Stimulated activated naive CD8-positive, alpha-beta T cell treated with anti-CD3 and anti-CD28 coated beads, Interleukin-15, amount 100 ng/mL, for 72 hours (primary cell): ENCODE results near the gene MCU.
"Not testable (repeated sequence)": the region's sequence is repeated elsewhere in the genome, so short reads cannot be mapped to it uniquely, and the experiment has no call there.

Experiments
- ATAC-seq: fragments of 150-1000 bp; cut with Tn5 transposase; 2 replicates; pipeline ENCODE4 v1.10.0; 2021; ENCODE audit warnings: mild to moderate bottlenecking, moderate library complexity
- DNase-seq, 2 donors: peaks; one replicate each; pipeline ENCODE4 v3.0.0; 2021 to 2022
- H3K27ac Mint-ChIP-seq, 2 donors: one replicate each; pipeline ENCODE4 v1.8.0; 2022; ENCODE audit warnings: mild to moderate bottlenecking in 2 of 2, mixed read lengths in 2 of 2, moderate library complexity in 2 of 2
- H3K27me3 Mint-ChIP-seq: one replicate; pipeline ENCODE4 v1.8.0; 2022; ENCODE audit warnings: mixed read lengths
- H3K4me1 Mint-ChIP-seq: one replicate; pipeline ENCODE4 v1.8.0; 2022; ENCODE audit warnings: mild to moderate bottlenecking, mixed read lengths
- H3K4me3 Mint-ChIP-seq, 2 donors: one replicate each; pipeline ENCODE4 v1.8.0; 2022; ENCODE audit warnings: mild to moderate bottlenecking in 2 of 2, mixed read lengths in 2 of 2, moderate library complexity in 1 of 2
- H3K9me3 Mint-ChIP-seq, 2 donors: one replicate each; pipeline ENCODE4 v1.8.0; 2022; ENCODE audit warnings: mixed read lengths in 2 of 2

The MCU gene

GRCh38 chr10:72702465-72702864 lies 10.5 kb downstream of the MCU start:
- peaks cover 12% of the 10 kb centered on the region for H3K4me1 Mint-ChIP-seq
- peak overlapping the region in 1 of 2 donors; percentile 54 for H3K27ac Mint-ChIP-seq
- DNase-seq, H3K4me3 Mint-ChIP-seq, H3K27me3 Mint-ChIP-seq, ATAC-seq, H3K9me3 Mint-ChIP-seq: not testable (repeated sequence)

DNA sequence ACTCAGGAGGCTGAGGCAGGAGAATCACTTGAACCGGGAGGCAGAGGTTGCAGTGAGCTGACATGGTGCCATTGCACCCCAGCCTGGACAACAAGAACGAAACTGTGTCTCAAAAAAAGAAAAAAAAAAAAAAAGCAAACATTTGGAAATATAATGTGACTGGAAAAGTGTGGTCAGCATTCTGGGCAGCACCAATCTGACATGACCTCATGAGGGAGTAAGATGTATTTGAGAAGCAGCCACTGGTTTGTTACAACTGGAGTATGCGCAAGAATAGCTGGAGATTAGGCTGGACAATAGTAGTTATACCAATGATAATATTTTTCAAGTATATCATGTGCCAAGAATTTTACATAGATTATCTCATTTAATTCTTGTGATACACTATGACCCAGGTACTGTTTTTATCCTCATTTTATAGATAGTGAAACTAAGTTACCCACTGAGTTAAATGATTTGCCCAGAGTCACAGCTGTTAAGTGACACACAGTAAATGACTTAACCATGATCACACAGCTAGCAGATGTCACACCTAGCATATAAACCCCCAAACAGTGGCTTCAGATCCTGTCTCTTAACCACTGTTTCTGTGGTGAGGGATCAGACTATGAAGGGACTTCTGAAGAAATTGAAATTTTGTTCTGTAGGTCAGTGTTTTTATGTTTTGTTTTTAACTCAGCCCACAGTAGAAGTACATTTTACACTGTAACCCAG lies 11.1 kb downstream of the MCU start:
- Mint-ChIP-seq H3K4me1 (peaks cover 12% of the 10 kb centered on the region), H3K27ac (no peak overlapping the region), H3K9me3 (no peaks in the 10 kb centered on the region), H3K27me3 (no peaks in the 10 kb centered on the region), H3K4me3 (no peak overlapping the region)
- peak; percentile 99 for ATAC-seq
- peak in 1 of 2 donors; percentile 11 for DNase-seq

GRCh38 chr10:72704117-72704516 lies 12.2 kb downstream of the MCU start:
- H3K27ac Mint-ChIP-seq = no peak overlapping the region

GRCh38 chr10:72709041-72709440 lies 17.1 kb downstream of the MCU start:
- Mint-ChIP-seq H3K4me3 (no peak overlapping the region), H3K27me3 (no peaks in the 10 kb centered on the region), H3K9me3 (no peaks in the 10 kb centered on the region), H3K27ac (no peak overlapping the region), H3K4me1 (no peaks in the 10 kb centered on the region)
- no peak for ATAC-seq
- no peak for DNase-seq

More at GRCh38 chr10:72704117-72704516, 12.2 kb downstream of the MCU start:
- Mint-ChIP-seq H3K4me1 (peaks cover 12% of the 10 kb centered on the region), H3K27me3 (no peaks in the 10 kb centered on the region), H3K9me3 (no peaks in the 10 kb centered on the region), H3K4me3 (no peak overlapping the region)
- ATAC-seq = no peak
- DNase-seq = no peak

DNA sequence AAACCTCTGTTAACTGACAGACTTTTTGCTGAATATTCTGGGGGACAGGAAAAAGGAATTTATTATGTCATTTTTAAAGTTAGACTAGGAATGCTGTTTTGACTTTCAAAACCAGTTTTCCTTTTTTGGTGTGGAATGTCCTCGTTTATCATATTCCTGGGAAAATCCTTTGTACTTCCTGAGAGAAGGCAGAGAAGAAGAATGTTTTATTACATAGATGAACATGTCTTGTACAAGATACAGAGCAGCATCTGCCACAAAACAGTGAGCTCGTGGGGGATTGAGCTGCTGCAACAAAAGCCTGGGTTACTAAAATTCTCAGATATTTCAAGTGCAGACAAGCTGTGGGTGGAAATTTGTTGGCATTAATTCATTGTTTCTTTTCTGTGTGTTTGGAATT lies 20.2 kb downstream of the MCU start:
- H3K27ac Mint-ChIP-seq = no peak overlapping the region
- no peaks in the 10 kb centered on the region for H3K9me3 Mint-ChIP-seq

GRCh38 chr10:72719941-72720592 lies 28.1 kb downstream of the MCU start:
- H3K27ac Mint-ChIP-seq = no peak overlapping the region
- no peaks in the 10 kb centered on the region for H3K27me3 Mint-ChIP-seq
- H3K9me3 Mint-ChIP-seq = no peaks in the 10 kb centered on the region

More for the DNA sequence above, 20.2 kb downstream of the MCU start:
- no peak for ATAC-seq
- H3K4me3 Mint-ChIP-seq = no peak overlapping the region
- H3K27me3 Mint-ChIP-seq = no peaks in the 10 kb centered on the region
- DNase-seq = no peak
- no peaks in the 10 kb centered on the region for H3K4me1 Mint-ChIP-seq

DNA sequence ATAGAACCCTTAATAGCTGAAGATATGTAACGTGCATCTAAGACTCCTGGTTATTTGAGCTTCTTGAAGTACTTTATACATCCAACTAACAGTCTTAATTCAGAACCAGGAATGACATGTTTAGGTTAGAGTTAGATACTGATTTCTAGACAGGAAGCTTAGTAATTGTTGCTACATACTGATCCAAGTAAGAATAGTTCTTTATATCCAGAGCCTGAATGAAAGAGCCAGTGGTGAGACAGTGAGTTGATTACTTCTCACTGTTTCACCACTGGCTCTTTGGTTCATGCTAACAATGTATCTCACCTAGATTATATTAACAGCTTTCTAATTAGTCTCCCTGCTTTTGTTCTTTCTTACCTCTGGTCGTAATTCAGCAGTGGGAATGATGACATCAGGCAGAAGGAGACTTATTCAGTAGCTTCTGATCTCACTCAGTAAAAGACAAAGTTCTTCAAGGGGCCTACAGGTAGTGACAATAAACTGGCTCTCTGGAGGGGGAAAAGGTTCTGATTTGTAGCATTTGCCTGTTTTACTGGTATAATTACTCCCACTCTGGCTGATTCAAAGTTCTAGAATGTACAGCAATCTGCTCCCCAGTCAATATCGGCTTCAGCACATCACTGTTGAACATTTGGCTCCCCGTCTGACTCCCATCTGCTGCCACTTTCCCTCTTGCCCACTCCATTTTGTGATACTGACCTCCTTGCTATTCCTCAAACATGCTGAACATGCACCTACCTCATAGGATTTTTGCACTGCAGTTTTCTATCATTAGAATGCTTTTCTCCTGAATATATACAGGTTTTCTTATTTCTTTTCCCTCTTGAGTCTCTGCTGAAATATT lies 29.1 kb downstream of the MCU start:
- Mint-ChIP-seq H3K9me3 (no peaks in the 10 kb centered on the region), H3K27me3 (no peaks in the 10 kb centered on the region), H3K27ac (no peak overlapping the region), H3K4me1 (no peaks in the 10 kb centered on the region), H3K4me3 (no peak overlapping the region)
- ATAC-seq (no peak), DNase-seq (no peak)

More at GRCh38 chr10:72719941-72720592, 28.1 kb downstream of the MCU start:
- H3K4me1 Mint-ChIP-seq = no peaks in the 10 kb centered on the region
- no peak for DNase-seq
- ATAC-seq = no peak
- no peak overlapping the region for H3K4me3 Mint-ChIP-seq

GRCh38 chr10:72727130-72727529 lies 35.2 kb downstream of the MCU start:
- H3K27me3 Mint-ChIP-seq = no peaks in the 10 kb centered on the region
- no peak for ATAC-seq
- no peak for DNase-seq
- peak overlapping the region in 1 of 2 donors; percentile 21 for H3K27ac Mint-ChIP-seq
- no peaks in the 10 kb centered on the region for H3K9me3 Mint-ChIP-seq
- H3K4me1 Mint-ChIP-seq = peaks cover 27% of the 10 kb centered on the region
- no peak overlapping the region for H3K4me3 Mint-ChIP-seq

- peaks cover 27% of the 10 kb centered on the region for H3K4me1 Mint-ChIP-seq
- DNase-seq (no peak), ATAC-seq (no peak)
- no peaks in the 10 kb centered on the region for H3K9me3 Mint-ChIP-seq
- H3K27ac Mint-ChIP-seq = peak overlapping the region in 1 of 2 donors; percentile 81
- no peaks in the 10 kb centered on the region for H3K27me3 Mint-ChIP-seq
- peak overlapping the region in 1 of 2 donors; percentile 10 for H3K4me3 Mint-ChIP-seq
Observed at GRCh38 chr10:72728462-72728861, 36.5 kb downstream of the MCU start.

DNA sequence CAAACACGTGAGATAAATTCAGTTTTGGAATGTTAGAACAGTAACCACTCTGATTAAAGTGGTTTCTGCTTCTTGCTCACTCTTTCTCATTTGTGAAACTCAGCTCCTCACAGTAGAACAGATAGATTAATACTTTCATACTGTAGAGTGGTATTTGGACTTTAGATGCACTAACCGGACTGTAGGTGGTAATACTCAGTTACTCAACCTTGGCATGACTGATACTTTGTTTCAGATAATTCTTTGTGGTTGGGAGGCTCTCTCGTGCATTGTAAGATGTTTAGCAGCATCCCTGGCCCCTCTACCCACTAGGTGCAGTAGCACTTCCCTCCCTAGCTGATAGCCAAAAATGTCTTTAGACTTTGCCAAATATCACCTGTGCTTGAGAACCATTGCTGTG lies 37.6 kb downstream of the MCU start:
- peaks cover 27% of the 10 kb centered on the region for H3K4me1 Mint-ChIP-seq
- peak; percentile 15 to 24 for DNase-seq
- peak overlapping the region in 1 of 2 donors; percentile 7 for H3K27ac Mint-ChIP-seq
- H3K27me3 Mint-ChIP-seq = no peaks in the 10 kb centered on the region
- no peaks in the 10 kb centered on the region for H3K9me3 Mint-ChIP-seq
- ATAC-seq = peak; percentile 99
- H3K4me3 Mint-ChIP-seq = peak overlapping the region; percentile 39 to 42

DNA sequence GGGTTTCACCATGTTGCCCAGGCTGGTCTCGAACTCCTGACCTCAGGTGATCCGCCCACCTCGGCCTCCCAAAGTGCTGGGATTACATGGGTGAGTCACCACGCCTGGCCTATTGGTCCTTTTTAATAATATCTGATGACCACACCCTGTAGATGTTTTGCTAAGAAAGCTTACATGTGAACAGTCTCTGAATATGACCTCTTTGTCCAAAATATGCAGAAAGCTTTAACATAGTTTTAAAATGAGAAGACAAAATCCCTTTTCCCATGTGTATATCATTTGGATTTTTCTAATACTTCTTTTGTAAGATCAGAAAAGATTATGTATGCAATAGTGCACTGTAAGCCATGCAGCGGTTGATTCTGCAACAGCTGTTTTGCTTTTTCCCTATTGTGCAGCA lies 38.5 kb downstream of the MCU start:
- no peak overlapping the region for H3K4me3 Mint-ChIP-seq
- no peak for ATAC-seq

DNA sequence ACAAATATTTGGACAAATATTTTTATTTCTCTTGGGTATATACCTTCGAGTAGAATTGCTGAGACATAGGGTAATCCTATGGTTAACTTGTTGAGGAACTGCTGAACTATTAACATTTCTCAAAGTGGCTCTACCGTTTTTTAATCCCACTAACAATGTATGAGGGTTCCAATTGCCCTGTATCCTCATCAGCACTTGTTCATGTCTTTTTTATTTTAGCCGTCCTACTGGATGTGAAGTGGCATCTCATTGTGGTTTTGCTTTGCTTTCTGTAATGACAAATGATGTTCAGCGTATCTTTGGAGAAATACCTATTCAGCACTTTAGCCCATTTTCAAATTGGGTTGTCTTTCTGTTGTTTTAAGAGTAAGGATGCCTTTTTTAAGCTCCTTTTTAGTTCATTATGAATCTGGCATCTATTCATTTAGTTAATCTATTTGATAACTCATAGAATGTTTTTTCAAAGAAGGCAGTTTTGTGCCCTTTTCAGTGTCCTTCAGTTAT lies 40.0 kb downstream of the MCU start:
- Mint-ChIP-seq H3K9me3 (no peaks in the 10 kb centered on the region), H3K4me1 (peaks cover 43% of the 10 kb centered on the region), H3K27me3 (no peaks in the 10 kb centered on the region), H3K4me3 (no peak overlapping the region), H3K27ac (no peak overlapping the region)
- DNase-seq (no peak), ATAC-seq (no peak)

More for the DNA sequence above, 38.5 kb downstream of the MCU start:
- peaks cover 29% of the 10 kb centered on the region for H3K4me1 Mint-ChIP-seq
- no peaks in the 10 kb centered on the region for H3K27me3 Mint-ChIP-seq
- no peak for DNase-seq
- H3K27ac Mint-ChIP-seq = no peak overlapping the region
- no peaks in the 10 kb centered on the region for H3K9me3 Mint-ChIP-seq

DNA sequence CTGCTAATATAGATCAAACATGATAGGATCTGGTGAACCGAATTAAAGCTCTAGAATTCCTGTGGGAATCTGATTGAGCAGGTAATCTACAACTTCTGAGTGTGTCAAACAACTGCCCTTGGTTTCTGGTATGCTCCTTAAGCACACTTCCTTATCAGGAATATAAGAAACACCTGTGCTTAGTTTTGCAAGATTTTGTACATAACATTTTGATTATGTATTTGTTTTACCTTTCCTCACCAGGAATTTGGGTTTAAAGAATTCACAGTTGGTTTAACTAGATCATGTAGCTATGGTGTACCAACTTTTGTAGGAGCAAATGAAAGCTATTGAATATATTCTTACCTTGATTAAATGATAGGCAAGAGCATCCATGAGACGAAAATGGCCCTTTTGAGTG lies 40.6 kb downstream of the MCU start:
- no peaks in the 10 kb centered on the region for H3K27me3 Mint-ChIP-seq
- no peak overlapping the region for H3K27ac Mint-ChIP-seq
- no peak for ATAC-seq
- peaks cover 43% of the 10 kb centered on the region for H3K4me1 Mint-ChIP-seq
- H3K4me3 Mint-ChIP-seq = no peak overlapping the region
- DNase-seq = no peak
- no peaks in the 10 kb centered on the region for H3K9me3 Mint-ChIP-seq

DNA sequence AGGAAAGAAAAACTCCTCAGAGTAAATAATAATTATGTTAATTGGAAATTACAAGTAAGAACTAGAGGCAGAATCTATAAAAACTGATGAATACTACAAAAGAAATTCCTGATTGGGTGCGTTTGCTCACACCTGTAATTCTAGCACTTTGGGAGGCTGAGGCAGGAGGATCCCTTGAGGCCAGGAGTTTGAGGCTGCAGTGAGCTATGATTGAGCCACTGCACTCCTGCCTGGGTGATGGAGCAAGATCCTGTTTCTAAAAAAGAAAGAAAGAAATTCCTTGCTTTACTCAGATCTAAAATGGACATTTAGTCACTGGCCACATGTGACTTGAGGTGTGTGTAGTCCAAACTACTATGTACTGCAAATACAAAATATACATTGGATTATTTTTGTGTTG lies 42.0 kb downstream of the MCU start:
- Mint-ChIP-seq H3K27me3 (no peaks in the 10 kb centered on the region), H3K27ac (no peak overlapping the region), H3K9me3 (no peaks in the 10 kb centered on the region), H3K4me3 (no peak overlapping the region), H3K4me1 (peaks cover 32% of the 10 kb centered on the region)
- DNase-seq (no peak), ATAC-seq (no peak)

- no peak for ATAC-seq
- H3K9me3 Mint-ChIP-seq = no peaks in the 10 kb centered on the region
- peaks cover 20% of the 10 kb centered on the region for H3K4me1 Mint-ChIP-seq
- DNase-seq = no peak
- H3K4me3 Mint-ChIP-seq = no peak overlapping the region
- no peaks in the 10 kb centered on the region for H3K27me3 Mint-ChIP-seq
- H3K27ac Mint-ChIP-seq = peak overlapping the region in 1 of 2 donors; percentile 72
Observed at GRCh38 chr10:72735288-72735936, 43.5 kb downstream of the MCU start.
